Erythroblast (primary cell): ENCODE measurements around the gene NEK4.
"Not testable (repeated sequence)": the region's sequence is repeated elsewhere in the genome, so short reads cannot be mapped to it uniquely, and the experiment has no call there.

Experiments
- DNase-seq, 2 experiments: peaks; one replicate each; lab custom pipeline; 2025; lab: John Stamatoyannopoulos, UW
- GATA1 ChIP-seq: IDR thresholded peaks from 2 replicates; pipeline ENCODE4 v1.6.1; 2011; ENCODE audit warnings: low read depth, mild to moderate bottlenecking, control low read depth, low read length, moderate library complexity
- POLR2A ChIP-seq: IDR thresholded peaks from 2 replicates; pipeline ENCODE4 v1.6.1; 2011; ENCODE audit warnings: mild to moderate bottlenecking, low read length

Gene NEK4

GRCh38 chr3:52777959-52778805 lies 7.4 kb upstream of the NEK4 start:
- TF ChIP-seq GATA1 (no peak), POLR2A (no peak)
- DNase-seq: no peak

- no peak for DNase-seq
- TF ChIP-seq GATA1: no peak
- TF ChIP-seq POLR2A: no peak
These were observed 6.6 kb upstream of the NEK4 start, which contains the start of gene ITIH1 for GRCh38 chr3:52777127-52777958. Gene ITIH1 (plus strand): TSS chr3:52777599. CDS start chr3:52777616, 17 bp downstream.

- DNase-seq: not testable (repeated sequence)
These were observed 5.7 kb upstream of the NEK4 start for GRCh38 chr3:52776486-52776885.

- TF ChIP-seq POLR2A (no peak), GATA1 (no peak)
- no peak for DNase-seq
These were observed 5.1 kb upstream of the NEK4 start for GRCh38 chr3:52775877-52776276.

GRCh38 chr3:52774901-52775864 lies 4.4 kb upstream of the NEK4 start:
- DNase-seq: peak; percentile 59 to 60
- no peak for TF ChIP-seq GATA1
- no peak for TF ChIP-seq POLR2A

- DNase-seq: no peak
- TF ChIP-seq POLR2A (no peak), GATA1 (no peak)
These were observed 3.5 kb upstream of the NEK4 start for GRCh38 chr3:52774066-52774713.

- no peak for DNase-seq
- no peak for TF ChIP-seq GATA1
- no peak for TF ChIP-seq POLR2A
These were observed 2.8 kb upstream of the NEK4 start for GRCh38 chr3:52773361-52774065.

GRCh38 chr3:52771702-52772101 lies 962 bp upstream of the NEK4 start:
- TF ChIP-seq GATA1: no peak
- TF ChIP-seq POLR2A: no peak
- no peak for DNase-seq

GRCh38 chr3:52771334-52771681 lies 568 bp upstream of the NEK4 start:
- TF ChIP-seq GATA1: no peak
- TF ChIP-seq POLR2A: peak; percentile 70
- DNase-seq: no peak

- TF ChIP-seq POLR2A: no peak
- no peak for TF ChIP-seq GATA1
- peak; percentile 34 to 47 for DNase-seq
These were observed 819 bp downstream of the NEK4 start for GRCh38 chr3:52769786-52770455.

- TF ChIP-seq GATA1 (no peak), POLR2A (no peak)
- DNase-seq: peak; percentile 67 to 77
These were observed 7.3 kb downstream of the NEK4 start for GRCh38 chr3:52763466-52763865.

- no peak for TF ChIP-seq GATA1
- TF ChIP-seq POLR2A: no peak
- no peak for DNase-seq
These were observed 14.6 kb downstream of the NEK4 start for GRCh38 chr3:52756141-52756540.

- DNase-seq: no peak
- no peak for TF ChIP-seq GATA1
- TF ChIP-seq POLR2A: no peak
These were observed 16.4 kb downstream of the NEK4 start for GRCh38 chr3:52754373-52754772.
